Activated CD4-positive, alpha-beta T cell treated with anti-CD3 and anti-CD28 coated beads for 24 hours (primary cell): ENCODE measurements around the gene CCDC9B.

Experiments used
- DNase-seq, 2 donors: peaks; one replicate each; pipeline ENCODE4 v3.0.0-alpha.2; 2020; ENCODE audit warnings: low read depth in 2 of 2

CCDC9B gene

DNA sequence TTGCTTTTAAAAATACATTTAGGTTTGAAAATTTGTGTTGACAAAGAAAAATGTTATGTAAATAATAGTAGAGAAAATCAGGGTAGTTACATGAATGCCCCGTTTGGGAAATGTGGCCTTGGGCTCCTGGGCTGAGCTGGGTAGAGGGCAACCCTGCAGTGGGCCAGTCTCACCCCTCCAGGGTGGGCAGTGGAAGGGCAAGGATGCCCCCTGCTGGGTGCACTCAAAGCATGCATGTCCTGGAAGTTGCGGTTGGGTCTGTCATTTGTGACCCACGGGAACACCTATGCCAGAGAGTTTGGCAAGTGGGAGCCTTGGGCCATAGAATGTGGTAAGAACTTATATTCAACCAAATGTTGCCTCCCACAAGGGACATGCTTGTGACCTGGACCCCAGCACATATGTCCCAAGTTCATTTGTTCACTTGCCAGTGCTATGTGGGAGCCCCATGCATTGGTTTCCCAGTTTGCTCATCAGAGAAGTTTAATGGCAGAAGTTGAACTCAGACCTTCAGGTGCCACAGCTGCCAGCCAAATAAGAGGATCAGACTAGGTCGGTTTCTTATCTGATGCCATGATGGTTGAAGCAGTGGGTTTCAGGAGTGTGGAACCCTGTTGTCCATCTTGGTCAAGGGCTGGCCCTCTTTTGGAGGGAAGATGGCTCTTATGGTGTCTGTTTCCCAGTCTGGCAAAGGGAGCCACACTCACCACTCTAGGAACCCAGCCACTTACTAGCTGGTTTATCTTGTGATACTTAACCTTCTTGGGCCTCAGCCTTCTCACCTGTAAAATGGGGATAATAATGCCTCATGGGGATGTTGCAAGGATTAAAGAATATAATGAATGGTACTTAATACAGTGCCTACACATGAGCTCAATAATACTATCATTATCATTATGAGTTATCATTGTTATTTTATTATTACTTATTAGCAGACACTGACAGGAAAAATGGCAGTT, 30.5 kb downstream of the CCDC9B start:
- peak in 1 of 2 donors; percentile 50 for DNase-seq

DNA sequence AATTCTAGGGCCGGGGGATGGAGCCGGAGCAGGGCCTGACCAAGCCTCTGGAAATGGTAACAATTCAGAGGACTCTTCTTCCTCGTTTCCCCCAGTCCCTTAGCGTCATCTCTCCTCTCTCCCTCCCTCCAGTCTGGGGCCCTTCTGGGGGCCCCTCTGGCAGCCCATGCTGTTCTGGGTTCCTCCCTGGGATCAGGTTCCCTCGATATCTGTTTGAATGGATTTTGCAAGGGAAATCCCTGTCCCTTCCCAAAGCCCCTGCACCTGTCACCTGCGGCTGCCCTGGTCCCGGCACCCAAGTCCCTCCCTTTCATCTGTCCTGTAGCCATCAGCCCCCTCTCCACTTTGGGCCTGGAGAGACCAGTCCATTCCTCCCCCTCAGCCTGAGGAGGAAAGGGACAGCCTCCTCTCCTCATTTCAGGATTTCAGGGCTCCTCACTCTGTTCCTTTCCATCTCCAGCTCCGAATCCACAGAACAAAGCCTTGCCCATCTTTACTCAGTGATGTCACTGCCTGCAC, 31.3 kb downstream of the CCDC9B start:
- no peak for DNase-seq

DNA sequence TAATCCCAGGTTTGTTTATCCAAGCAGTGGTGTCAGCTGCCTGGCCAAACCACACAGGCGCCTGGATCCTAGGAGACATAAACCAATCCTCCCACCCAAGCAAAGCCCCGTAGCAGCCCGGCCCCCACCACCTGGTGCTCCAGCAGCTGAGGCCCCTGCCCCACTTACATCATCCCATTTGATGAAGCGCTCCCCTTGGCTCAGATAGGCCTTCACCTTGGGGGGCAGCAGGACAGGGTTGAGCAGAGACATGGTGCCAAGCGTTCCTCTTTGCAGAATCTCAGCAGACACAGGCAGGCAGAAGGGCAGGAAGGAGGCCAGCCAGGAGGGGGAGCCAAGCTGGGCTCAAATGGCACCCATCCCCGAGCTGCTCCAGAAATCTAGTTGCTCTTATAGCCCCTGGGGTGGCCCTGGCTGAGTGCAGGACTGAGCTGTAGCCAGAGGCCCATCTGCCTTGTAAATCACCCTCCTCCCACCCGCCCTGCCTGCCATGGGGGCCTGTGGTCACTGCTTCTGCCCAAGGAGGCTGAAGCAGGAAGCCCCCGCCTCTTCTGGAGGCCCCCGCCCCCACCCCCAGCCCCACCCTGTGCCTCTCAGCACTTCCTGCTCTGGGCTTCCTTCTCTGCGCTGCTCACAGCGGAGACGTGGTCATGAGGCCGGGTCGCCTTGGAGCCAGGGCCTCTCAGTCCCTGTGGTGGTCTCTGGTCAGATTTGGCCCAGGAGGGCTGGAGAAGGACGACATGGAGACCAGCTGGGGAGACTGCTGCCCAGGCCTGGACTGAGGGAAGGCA, 33.1 kb downstream of the CCDC9B start, which contains the start of gene PLCB2:
Gene PLCB2 (minus strand): TSS at position 515 of the 791 bp plus-strand sequence. CDS start 263 bp downstream, at position 252.
- DNase-seq, result peak; percentile 39 to 48

DNA sequence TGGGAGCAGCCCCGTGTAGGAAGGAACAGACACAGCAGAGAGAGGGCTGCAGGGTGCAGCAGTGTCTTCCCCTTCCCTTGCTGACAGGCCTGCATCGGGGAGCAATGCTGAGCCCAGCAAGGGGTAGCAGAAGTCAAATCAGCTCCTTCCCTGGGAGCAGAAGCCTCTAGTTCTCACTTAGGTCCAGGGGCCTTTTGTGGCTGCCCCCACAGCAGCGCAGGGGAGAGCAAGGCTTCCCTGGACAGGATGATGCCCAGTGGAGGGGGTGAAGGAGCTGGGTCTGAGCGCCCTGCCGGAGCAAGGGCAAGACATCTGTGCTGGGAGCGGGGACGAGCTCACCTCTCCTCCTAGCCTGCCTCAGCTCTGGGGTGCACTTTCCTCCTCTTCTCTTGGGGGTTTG, 33.8 kb downstream of the CCDC9B start:
- DNase-seq, result no peak

DNA sequence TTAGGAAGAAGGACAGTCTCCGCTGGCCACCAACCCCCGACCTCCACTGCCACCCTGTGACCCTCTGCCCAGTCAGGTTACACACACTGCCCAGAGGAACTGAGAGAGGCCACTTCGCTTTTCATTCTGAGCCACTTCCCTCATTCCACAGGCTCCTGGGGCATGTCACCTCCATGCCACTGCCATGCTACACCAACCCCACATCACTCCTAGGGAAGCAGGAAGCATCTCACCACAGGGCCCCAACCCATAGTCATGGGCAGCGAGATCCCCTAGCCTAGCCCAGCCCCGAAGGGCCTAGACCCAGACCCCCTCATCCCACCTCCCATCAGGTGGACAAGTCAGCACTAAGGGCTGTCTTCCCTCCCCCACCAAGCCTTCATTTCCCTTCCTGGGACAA, 34.4 kb downstream of the CCDC9B start:
- DNase-seq, result no peak

DNA sequence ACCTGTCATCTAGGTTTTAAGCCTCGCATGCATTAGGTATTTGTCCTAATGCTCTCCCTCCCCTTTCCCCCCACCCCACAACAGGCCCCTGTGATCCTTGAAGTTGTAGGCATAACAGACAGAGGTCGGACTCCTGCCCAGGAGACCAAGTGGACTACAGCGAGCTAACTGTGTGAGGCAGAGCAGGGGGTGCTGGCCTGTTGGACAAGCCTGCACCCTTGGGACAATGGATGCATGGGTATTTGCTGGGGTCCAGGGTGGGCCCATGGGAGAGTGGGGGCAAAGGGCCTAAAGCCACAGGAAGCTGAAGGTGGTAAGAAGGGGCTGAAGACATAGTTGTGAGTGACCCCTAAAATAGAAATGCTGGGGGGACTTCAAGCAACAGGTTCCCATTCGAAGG, 35.5 kb downstream of the CCDC9B start:
- DNase-seq, result no peak

DNA sequence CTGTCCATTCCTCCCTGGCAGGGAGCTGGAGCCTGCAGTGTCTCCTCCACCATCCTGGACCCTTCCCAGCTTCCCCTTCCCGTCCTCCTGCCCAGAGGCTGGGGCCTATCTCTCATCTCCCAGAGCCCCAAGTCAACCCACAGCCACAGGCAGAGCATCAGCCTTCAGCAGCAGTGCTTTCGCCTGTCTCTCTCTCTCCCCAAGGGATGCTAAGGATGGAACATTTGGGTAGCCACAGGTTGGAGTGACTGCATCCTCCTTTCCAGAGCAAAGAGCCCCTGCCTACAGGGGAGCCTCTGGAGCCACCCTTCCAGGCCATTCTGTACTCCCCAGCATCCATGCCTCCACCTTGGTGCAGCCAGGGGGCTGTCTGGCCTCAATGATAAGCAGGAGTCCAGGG, 37.2 kb downstream of the CCDC9B start:
- no peak for DNase-seq

DNA sequence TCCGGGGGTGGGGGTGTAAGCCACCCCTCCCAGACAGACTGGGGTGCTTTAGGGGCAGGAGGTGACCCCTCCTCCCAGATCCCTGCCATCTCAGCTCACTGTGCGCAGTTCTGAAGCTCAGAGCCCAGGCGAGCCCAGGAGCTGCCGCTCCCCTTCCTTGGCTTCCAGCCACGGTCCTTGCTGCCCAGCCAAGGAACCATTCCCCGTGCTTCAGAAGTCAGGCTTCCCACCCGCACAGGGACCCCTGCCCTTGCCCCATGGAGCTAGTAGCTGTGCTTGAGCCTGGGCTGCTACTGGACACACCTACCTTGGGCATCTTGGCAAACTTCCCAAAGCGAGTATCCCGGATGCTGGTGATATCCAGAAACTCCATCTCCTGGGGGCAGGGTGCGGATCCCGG, 37.8 kb downstream of the CCDC9B start:
- DNase-seq, result no peak

DNA sequence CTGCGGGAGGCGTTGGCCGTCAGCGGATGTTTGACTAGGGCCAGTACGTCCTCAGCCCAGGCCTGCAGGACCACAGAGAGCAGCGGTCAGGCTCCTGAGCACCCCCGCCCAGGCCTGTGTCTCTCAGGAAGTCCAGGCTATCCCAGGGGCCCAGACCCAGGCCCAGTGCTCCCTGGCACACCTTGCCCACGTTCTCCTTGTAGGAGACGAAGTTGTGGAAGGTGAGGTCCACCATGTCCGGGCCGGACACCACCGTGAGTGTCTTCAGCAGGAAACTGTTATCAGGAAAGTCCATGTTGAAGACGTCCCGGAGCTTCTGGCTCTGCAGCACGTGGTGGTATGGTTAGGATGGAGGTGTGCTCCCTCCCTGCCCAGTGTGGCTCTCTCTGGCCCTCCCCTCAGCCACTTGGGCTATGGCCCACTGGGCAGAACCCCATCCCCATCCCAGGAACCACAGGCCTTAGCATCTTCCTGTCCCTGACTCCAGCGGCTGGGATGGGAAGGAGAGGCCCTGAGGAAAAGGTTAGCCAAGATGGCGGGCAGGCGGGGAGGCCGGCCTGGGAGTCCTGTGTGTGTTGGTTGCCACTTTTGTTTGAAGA, 38.4 kb downstream of the CCDC9B start:
- DNase-seq, result no peak

DNA sequence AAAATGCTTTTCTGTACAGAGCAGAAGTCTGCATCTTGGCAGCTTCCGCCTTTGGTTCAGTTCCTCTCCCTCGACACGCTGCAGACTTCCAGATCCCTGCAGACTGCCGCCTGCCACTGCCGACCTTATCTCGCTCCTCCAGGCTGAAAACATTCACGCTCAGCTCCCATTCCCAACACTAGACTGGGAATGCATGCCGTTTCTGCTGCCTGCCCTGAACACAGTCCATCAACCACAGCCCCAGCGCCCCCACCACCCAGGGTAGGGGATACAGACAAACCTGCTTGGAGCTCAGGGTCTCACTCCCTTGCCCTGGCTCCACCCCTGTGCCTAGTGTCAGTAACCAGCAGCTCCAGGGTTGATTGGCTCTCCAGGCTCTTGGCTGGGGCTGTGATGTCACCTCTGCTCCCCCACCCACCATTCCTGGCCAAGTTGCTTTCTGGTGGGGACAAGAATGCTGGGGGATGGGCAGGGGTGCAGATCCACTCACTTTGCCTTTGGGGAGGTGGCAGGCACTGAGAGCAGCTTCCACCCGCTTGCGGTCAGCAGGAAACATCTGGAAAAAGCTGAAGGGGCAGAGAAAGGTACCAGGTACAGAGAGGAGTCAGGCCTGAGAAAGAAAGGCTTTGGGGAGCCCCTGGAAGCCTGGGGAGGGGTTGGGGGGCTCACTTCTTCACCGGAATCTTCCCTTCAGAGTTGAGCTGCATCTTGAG, 39.1 kb downstream of the CCDC9B start:
- DNase-seq, result no peak

DNA sequence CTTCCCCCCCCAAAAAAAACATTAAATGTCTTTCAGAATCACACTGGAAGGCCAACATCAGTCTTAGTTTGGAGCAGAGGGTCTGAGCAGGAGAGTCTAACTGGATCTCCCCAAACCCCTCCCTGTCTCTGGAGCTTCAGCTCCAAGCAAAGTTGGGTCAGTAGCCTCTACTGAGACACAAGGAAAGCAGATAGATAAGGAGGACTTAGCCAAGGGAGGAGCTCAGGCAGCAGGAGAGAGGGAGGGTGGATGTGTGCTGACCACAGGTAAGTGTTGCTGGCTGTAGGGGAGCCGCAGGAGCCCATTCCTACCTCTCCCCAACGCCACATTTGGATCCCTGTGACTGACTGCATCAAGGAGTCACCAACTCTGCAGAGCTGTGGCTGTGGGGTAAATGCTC, 40.0 kb downstream of the CCDC9B start:
- no peak for DNase-seq

DNA sequence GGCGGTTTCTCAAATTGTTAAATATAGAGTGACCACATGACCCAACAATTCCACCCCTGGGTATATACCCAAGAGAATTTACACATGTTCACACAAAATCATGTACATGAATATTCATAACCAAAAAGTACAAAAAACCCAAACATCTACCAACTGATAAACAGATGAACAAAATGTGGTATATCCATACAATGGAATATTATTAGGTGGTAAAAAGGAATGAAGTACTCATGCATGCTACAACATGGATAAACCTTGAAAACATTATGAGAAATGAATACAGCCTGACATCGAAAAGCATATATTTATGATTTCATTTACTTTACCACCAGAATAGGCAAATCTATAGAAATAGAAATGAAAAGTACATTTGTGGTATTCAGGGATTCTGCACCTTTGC, 40.4 kb downstream of the CCDC9B start:
- DNase-seq, result no peak

DNA sequence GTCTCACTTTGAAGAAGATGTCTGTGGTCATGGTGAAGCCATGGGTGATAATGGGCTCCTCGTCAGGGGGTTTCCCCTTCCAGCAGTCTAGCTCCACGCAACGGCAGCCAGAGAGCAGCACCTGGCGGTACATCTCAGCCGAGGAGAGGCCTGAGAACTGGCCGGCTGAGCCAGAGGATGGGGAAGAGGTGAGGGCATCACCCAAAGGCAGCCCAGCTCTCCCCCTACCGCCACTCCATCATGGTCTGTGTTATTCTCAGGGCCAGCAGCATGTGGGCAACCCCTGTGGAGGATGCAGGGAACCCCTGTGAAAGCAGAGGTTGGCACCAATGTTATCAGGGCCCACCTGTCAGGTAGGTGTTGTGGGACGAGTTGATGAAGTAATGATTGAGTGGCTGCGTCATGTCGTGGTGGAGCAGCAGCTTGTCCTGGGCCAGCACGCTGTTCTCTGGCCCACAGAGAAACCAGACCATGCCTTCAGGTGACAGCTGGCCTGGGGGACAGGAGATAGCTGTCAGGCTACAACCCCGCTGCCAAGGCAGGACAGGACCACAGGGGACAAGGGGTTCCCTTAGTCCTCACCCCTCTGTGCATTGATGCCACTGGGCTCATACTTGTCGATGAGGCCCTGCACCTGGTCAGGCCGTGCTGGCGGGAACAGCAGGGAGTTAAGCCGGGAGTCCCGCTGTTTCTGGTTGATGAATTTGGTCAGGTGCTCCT, 42.4 kb downstream of the CCDC9B start:
- no peak for DNase-seq

DNA sequence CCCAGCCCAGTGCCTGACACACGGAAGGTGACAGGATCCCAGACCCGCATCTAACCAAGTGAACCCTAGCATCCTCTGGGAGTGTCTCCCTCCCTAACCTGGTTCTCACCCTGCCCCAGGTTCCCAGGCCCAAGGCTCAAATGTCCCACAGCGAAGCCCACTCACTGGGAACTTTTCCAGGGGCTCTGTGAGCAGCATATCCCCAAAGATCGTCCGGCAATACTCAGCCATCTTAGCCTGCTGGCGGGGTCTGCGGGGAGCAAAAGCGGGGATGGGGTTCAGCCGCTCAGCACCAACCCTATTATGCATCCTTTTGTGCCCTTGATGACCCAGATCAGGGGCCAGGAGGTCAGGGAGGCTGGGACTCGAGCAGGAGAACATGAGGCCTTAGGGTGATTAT, 43.4 kb downstream of the CCDC9B start:
- DNase-seq, result no peak

DNA sequence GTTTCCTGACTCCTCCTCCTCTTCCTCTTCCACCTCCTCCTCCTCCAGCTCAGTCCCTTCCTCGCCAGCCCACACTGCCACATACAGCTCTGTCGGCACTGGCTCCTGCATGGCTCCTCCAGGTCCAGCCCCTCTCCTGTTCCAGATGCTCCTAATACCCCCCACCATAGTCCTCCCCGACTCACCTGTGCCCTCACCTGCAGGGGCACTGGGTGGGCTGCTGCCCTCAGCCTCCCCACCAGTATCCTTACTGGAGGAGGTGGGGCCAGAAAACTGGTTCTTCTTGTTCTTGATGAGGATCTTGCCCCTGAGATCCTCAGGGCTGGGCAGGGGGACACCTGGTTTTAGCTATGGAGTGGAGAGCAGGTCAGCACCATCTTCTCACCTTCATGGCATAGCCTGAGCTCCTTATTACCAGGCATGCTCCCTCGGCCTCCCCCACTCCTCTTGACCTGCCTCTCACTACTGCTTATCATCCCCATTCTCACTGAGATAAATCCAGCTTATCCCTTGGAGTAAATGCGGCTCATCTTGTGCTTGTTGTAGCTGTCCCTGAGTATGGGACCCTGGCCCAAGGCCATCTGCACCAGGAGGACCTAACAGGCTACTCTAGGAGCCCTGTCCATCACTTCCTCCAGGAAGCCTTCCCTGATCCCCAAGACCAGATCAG, 44.0 kb downstream of the CCDC9B start:
- no peak for DNase-seq

DNA sequence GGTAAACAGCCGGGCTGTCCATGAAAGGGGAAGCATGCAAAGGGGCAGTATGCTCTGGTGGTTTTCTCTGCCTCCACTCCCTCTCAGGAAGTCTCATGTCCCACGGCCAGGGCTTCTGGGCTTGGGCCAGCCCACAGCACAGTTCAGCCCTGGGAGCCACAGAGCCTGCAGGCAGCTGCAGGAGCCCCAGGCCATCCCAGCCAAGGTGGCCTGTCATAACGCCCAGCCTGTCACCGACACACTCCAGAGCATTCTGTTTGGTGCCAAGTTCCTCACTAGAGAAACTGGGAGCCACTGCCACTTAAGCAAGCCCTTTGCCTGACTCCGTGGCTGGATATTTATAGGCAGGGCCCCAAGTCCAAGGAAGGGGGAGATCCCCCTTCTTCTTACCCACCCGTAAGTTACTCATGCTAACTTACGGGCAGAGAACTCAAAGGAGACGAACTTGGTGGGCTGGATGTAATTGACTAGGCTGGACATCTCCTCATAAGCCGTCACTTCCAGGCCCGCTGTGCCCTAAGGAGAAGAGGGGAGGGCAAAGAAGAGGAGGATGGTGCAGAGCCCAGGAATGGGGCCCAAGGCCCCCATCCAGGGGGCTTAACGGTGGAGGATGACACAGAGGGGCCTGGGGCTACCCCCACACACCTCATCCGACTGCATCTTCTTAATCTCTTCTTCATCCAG, 44.7 kb downstream of the CCDC9B start:
- no peak for DNase-seq

DNA sequence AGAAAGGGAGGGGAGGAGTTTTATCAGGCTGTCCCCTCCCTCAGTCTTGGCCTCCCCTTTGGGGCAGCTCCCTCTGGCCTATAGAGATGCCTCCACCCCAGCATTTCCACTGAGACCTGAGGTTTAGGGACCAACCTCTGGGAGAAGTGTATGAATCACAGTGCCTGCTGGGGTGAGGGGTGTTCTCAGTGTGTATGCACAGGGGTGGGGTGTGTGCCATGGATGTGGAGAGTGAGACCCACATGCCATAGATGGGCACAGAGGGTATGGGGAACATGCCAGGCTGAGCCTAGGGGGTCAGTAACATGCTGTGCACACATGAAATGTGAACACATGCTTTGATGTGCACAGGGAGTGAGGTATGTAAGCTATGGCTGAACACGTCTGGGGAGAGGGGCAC, 45.4 kb downstream of the CCDC9B start:
- DNase-seq, result no peak

DNA sequence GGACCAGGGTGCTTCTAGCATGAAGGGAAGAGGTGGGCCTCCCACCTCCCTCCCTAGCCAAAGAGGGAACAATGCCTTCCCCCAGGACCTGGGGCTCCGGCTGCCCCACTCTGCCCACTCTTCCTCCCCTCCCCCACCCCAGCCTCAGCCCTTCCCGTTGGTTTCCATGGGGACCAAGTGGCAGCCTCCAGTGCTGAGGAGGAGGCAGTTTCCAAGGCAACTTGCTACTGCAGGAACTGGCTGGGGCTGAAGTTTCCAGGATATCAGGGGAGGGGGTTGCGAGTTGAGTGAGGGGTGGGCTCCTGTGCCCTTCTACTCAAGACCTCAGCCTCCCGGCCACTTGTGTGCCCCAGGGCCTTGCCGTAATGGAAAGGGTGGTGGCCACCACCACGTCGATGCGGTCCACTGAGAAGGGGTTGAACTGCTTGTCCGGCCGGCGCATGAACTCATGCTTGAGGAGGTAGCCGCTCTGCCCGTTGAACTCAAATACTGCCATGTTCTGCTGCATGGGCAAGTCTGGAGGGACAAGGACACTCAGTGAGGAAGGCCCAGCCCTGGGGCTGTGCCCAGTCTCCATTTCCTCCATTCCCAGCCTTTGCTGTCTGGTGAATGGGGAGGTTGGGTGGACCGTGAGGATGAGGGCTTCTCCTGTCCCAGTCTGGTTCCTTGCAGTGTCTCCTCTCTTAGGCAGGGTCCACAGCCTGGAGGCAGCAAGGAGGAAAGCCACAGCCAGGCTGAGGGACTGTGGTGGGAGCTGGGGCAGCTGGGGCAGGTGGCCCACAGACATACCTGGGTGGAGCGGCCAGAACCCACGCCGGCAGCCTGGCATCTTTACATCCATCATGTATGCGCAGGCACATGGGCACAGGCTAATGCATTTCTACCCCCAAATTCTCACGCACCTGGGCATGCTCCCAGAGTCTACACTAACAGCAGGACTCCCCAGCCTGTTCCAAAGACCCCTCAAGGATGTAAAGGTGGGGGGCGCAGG, 46.5 kb downstream of the CCDC9B start:
- DNase-seq, result no peak
